ENCODE measurements around the gene ADGRV1. TPM values are rescaled to one million over a fixed set of nuclear protein-coding genes. Genes with fewer than 3 reads are reported as not detected.

ADGRV1 gene
- total RNA-seq, 1 experiment from 2014 or later: 6.8 TPM

DNA sequence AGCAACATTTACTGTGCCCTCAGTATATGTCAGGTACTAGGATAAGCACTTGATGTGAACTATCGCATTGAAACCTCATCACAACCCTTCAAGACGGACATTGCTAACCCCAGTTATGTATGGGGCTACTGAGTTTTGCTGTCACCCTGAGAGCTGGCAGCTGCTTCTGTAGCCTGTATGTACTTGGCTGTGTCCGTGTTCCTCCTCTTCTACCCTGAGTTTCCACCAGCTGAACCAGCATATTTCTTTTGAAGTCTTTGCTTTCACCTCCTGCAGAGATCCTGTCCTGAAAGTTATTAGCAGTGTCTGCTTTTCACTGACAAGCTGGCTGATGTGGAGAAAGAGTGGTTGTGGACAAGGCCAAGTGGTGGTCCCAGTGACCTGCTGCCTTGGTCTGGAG, 63.3 kb downstream of the ADGRV1 start:
- intact Hi-C loops (cut with micrococcal nuclease; ENCODE audit: unreplicated experiment): no loop called here
- no peaks in the 10 kb centered on the region for H3K4me1 ChIP-seq (ENCODE audit: insufficient read depth, low read length, poor library complexity, severe bottlenecking)
- no peaks in the 10 kb centered on the region for H3K9me3 ChIP-seq (ENCODE audit: low read depth, low read length, poor library complexity, severe bottlenecking)
- no peak for DNase-seq (ENCODE audit: low spot score)
- H3K27me3 ChIP-seq (replicated peaks; ENCODE audit: insufficient read depth, low read depth, low read length, poor library complexity): no peaks in the 10 kb centered on the region
- TF ChIP-seq EZH2 (IDR thresholded peaks at IDR 0.05; ENCODE audit: borderline replicate concordance, low read depth, low read length, poor library complexity, severe bottlenecking): no peak
- TF ChIP-seq, protein P1, sequence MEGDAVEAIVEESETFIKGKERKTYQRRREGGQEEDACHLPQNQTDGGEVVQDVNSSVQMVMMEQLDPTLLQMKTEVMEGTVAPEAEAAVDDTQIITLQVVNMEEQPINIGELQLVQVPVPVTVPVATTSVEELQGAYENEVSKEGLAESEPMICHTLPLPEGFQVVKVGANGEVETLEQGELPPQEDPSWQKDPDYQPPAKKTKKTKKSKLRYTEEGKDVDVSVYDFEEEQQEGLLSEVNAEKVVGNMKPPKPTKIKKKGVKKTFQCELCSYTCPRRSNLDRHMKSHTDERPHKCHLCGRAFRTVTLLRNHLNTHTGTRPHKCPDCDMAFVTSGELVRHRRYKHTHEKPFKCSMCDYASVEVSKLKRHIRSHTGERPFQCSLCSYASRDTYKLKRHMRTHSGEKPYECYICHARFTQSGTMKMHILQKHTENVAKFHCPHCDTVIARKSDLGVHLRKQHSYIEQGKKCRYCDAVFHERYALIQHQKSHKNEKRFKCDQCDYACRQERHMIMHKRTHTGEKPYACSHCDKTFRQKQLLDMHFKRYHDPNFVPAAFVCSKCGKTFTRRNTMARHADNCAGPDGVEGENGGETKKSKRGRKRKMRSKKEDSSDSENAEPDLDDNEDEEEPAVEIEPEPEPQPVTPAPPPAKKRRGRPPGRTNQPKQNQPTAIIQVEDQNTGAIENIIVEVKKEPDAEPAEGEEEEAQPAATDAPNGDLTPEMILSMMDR (conservative IDR thresholded peaks at IDR 0.05; ENCODE audit: low read depth, low read length): no peak
- ChIA-PET POLR2A (ENCODE audit: low non-redundant PET) (no interaction called here), CTCF (no interaction called here)
- no peak overlapping the region for H3K4me3 ChIP-seq (ENCODE audit: low read depth, low read length, poor library complexity, severe bottlenecking)
- no peak overlapping the region for H3K27ac ChIP-seq (ENCODE audit: low read depth, low read length, poor library complexity, severe bottlenecking)
- H3K36me3 ChIP-seq (ENCODE audit: insufficient read depth, low read length, poor library complexity, severe bottlenecking): no peaks in the 10 kb centered on the region
- BruUV-seq (replicated peaks): no TSS peak

DNA sequence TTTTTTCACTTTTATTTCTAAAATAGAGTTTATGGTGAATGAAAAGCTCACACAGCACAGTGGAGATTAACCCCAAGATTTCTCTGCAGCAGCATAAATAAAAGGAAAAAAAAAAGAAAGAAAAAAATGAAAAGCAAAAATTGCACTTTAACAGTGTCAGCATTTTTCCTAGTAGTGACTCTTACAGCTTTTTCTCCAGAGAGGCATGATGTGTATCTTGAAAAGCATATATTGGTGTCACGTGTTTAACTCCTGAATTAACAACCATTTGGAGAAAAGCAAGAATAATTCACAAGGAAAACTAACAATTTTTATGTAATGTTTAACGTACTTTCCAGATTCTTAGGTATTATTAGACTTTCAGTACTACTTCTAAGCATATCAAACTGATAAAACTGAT, 67.9 kb downstream of the ADGRV1 start:
- intact Hi-C loops (cut with micrococcal nuclease; ENCODE audit: unreplicated experiment): no loop called here
- no peaks in the 10 kb centered on the region for H3K36me3 ChIP-seq (ENCODE audit: insufficient read depth, low read length, poor library complexity, severe bottlenecking)
- CTCF ChIA-PET: no interaction called here

DNA sequence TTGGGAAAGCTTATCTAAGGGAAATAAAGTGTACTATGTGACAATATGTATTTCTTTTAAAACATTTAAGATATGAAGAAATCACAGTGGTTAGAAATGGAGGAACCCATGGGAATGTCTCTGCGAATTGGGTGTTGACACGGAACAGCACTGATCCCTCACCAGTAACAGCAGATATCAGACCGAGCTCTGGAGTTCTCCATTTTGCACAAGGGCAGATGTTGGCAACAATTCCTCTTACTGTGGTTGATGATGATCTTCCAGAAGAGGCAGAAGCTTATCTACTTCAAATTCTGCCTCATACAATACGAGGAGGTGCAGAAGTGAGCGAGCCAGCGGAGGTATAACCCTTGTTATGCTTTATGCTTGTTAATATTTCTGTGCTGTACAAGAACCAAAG, 69.9 kb downstream of the ADGRV1 start:
- no TSS peak for BruUV-seq (replicated peaks)
- Histone ChIP-seq H3K4me1 (ENCODE audit: insufficient read depth, low read length, poor library complexity, severe bottlenecking) (no peaks in the 10 kb centered on the region), H3K4me3 (ENCODE audit: low read depth, low read length, poor library complexity, severe bottlenecking) (no peak overlapping the region), H3K9me3 (ENCODE audit: low read depth, low read length, poor library complexity, severe bottlenecking) (no peaks in the 10 kb centered on the region), H3K36me3 (ENCODE audit: insufficient read depth, low read length, poor library complexity, severe bottlenecking) (no peaks in the 10 kb centered on the region), H3K27me3 (replicated peaks; ENCODE audit: insufficient read depth, low read depth, low read length, poor library complexity) (no peaks in the 10 kb centered on the region), H3K27ac (ENCODE audit: low read depth, low read length, poor library complexity, severe bottlenecking) (no peak overlapping the region)
- TF ChIP-seq, protein P1 (conservative IDR thresholded peaks at IDR 0.05; ENCODE audit: low read depth, low read length): no peak
- TF ChIP-seq EZH2 (IDR thresholded peaks at IDR 0.05; ENCODE audit: borderline replicate concordance, low read depth, low read length, poor library complexity, severe bottlenecking): no peak
- no peak for DNase-seq (ENCODE audit: low spot score)
- CTCF ChIA-PET: no interaction called here
- POLR2A ChIA-PET (ENCODE audit: low non-redundant PET): no interaction called here
- intact Hi-C loops (cut with micrococcal nuclease; ENCODE audit: unreplicated experiment): no loop called here

More for the DNA sequence above, 67.9 kb downstream of the ADGRV1 start:
- TF ChIP-seq EZH2 (IDR thresholded peaks at IDR 0.05; ENCODE audit: borderline replicate concordance, low read depth, low read length, poor library complexity, severe bottlenecking): no peak
- TF ChIP-seq, protein P1 (conservative IDR thresholded peaks at IDR 0.05; ENCODE audit: low read depth, low read length): no peak
- no peaks in the 10 kb centered on the region for H3K9me3 ChIP-seq (ENCODE audit: low read depth, low read length, poor library complexity, severe bottlenecking)
- POLR2A ChIA-PET (ENCODE audit: low non-redundant PET): no interaction called here
- no peaks in the 10 kb centered on the region for H3K4me1 ChIP-seq (ENCODE audit: insufficient read depth, low read length, poor library complexity, severe bottlenecking)
- H3K4me3 ChIP-seq (ENCODE audit: low read depth, low read length, poor library complexity, severe bottlenecking): no peak overlapping the region
- no peak overlapping the region for H3K27ac ChIP-seq (ENCODE audit: low read depth, low read length, poor library complexity, severe bottlenecking)
- BruUV-seq (replicated peaks): no TSS peak
- H3K27me3 ChIP-seq (replicated peaks; ENCODE audit: insufficient read depth, low read depth, low read length, poor library complexity): no peaks in the 10 kb centered on the region
- DNase-seq (ENCODE audit: low spot score): no peak

Data from A673 (cell line).